ENCODE results near the gene EZH1.
"Not testable (repeated sequence)": the region's sequence is repeated elsewhere in the genome, so short reads cannot be mapped to it uniquely, and the experiment has no call there.

Gene EZH1

DNA sequence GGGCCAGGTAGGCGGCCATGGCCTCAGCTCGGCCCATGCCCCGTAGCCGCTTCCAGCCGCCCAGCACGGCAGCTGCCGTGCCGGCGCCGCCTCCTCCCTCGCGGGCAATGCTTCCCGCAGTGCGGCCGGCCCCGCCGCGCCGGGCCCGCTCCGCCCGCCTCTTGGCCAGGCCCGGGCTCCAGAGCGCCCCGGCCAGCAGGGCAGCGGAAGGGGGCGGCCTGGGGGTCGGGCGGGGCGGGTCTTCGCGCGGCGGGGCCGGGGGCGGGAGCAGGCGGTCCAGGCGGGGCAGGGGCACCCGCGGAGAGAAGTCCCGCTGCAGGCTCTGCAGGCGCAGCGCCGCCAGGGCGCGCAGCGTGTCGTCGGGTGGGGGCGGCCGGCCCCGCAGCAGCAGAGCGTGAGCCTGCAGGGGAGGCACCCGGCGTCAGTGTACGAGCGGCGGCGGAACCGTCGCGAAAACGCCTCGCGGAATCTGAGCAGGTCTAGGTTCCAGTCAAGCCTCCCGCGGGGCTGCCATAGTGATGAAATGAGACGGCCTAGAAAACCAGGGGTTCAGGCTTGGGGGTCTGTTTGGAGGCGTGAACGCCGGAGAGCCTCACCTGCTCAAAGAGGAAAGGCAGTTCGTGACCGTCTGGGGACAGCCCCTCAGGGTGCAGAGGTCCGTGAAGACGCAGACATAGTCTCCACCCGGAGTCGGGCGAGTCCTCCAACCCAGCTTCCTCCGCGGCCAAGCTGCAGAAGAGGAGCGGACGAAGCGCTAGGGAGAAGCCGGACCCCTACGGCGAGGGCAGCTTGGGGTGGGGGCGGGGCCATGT, 74.7 kb downstream of the EZH1 start:
- Histone ChIP-seq H3K27me3 (ENCODE audit: control insufficient read depth in 1 of 2, insufficient read depth in 2 of 2, low read length in 2 of 2) (no peaks in the 10 kb centered on the region), H3K4me3 (ENCODE audit: low read depth in 1 of 2, low read length in 2 of 2) (peak overlapping the region; percentile 29 to 50), H3K4me1 (ENCODE audit: control insufficient read depth in 1 of 2, insufficient read depth in 2 of 2, low read length in 2 of 2) (peaks cover 21 to 31% of the 10 kb centered on the region in 2 donors), H3K9me3 (ENCODE audit: control insufficient read depth in 1 of 2, low read length in 2 of 2) (no peaks in the 10 kb centered on the region), H3K9ac (ENCODE audit: low read depth in 1 of 2, low read length in 2 of 2) (no peak overlapping the region), H3K27ac (ENCODE audit: low read depth, low read length) (no peak overlapping the region), H3K36me3 (ENCODE audit: control insufficient read depth in 1 of 2, insufficient read depth in 2 of 2, low read length in 2 of 2) (peaks cover 17 to 35% of the 10 kb centered on the region in 2 donors)

DNA sequence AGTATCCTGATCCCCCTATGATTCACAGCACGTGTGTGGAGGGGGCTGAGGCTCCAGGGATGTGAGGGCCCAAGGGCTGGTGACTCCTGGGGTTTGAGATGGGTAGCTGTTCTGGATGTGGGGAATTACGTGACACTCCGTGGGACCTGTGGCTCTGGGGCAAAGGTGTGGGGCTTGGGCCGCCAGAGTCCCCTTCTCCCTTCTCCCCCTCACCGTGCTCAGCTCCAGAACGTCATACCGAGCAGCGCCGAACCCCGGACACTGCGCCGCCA, 75.2 kb downstream of the EZH1 start:
- H3K4me1 ChIP-seq (ENCODE audit: control insufficient read depth in 1 of 2, insufficient read depth in 2 of 2, low read length in 2 of 2): peaks cover 16 to 25% of the 10 kb centered on the region in 2 donors
- no peaks in the 10 kb centered on the region for H3K9me3 ChIP-seq (ENCODE audit: control insufficient read depth in 1 of 2, low read length in 2 of 2)
- H3K4me3 ChIP-seq (ENCODE audit: low read depth in 1 of 2, low read length in 2 of 2): peak overlapping the region in 1 of 2 donors; percentile 28
- H3K36me3 ChIP-seq (ENCODE audit: control insufficient read depth in 1 of 2, insufficient read depth in 2 of 2, low read length in 2 of 2): peaks cover 17 to 35% of the 10 kb centered on the region in 2 donors
- no peak overlapping the region for H3K9ac ChIP-seq (ENCODE audit: low read depth in 1 of 2, low read length in 2 of 2)
- H3K27me3 ChIP-seq (ENCODE audit: control insufficient read depth in 1 of 2, insufficient read depth in 2 of 2, low read length in 2 of 2): no peaks in the 10 kb centered on the region
- no peak overlapping the region for H3K27ac ChIP-seq (ENCODE audit: low read depth, low read length)

DNA sequence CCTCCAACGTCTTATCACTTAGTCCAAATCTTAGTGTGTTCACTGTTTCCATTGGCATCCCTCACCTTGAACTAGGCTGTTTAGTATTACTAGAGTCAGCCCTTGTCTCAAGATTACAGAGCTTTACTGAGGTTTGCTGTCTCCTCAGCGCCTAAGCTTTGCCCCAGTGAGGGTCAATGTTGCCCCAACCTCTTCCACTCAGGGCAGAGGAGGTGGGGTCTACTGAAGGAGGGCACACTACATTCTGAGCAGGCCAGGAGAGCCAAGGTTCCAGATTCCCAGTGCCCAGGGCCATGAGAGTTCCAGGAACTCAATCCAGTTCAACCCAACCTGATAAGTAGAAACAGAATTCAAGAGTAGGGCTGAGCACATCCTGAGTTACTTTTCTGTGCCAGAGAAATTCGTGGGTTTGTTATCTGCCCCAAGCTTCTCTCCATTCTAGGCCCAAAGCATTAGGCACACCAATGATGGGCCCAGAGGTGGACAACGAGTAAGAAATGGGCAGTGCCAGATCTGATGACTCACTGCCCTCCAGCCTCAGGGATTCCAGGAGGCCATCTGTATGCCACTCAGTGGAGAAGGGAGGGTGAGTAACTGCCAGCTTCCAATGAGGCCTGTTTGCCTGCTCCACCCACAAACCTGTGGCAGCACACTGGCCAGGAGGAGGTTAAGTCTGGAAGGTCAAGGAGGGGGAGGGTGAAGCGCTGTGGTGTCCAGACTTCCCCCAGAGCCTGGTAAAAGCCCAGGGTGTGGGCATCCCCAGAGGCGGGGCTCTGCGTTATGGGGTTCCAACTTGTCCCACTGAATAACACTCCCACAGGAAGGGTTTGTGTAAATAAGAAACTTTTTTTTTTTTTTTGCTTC, 77.5 kb downstream of the EZH1 start:
- H3K27me3 ChIP-seq (ENCODE audit: control insufficient read depth in 1 of 2, insufficient read depth in 2 of 2, low read length in 2 of 2): no peaks in the 10 kb centered on the region
- peaks cover 9 to 14% of the 10 kb centered on the region in 2 donors for H3K4me1 ChIP-seq (ENCODE audit: control insufficient read depth in 1 of 2, insufficient read depth in 2 of 2, low read length in 2 of 2)
- peaks cover 17 to 33% of the 10 kb centered on the region in 2 donors for H3K36me3 ChIP-seq (ENCODE audit: control insufficient read depth in 1 of 2, insufficient read depth in 2 of 2, low read length in 2 of 2)
- peak overlapping the region; percentile 38 for H3K27ac ChIP-seq (ENCODE audit: low read depth, low read length)
- H3K9ac ChIP-seq (ENCODE audit: low read depth in 1 of 2, low read length in 2 of 2): peak overlapping the region in 1 of 2 donors; percentile 12
- H3K4me3 ChIP-seq (ENCODE audit: low read depth in 1 of 2, low read length in 2 of 2): no peak overlapping the region
- H3K9me3 ChIP-seq (ENCODE audit: control insufficient read depth in 1 of 2, low read length in 2 of 2): no peaks in the 10 kb centered on the region

DNA sequence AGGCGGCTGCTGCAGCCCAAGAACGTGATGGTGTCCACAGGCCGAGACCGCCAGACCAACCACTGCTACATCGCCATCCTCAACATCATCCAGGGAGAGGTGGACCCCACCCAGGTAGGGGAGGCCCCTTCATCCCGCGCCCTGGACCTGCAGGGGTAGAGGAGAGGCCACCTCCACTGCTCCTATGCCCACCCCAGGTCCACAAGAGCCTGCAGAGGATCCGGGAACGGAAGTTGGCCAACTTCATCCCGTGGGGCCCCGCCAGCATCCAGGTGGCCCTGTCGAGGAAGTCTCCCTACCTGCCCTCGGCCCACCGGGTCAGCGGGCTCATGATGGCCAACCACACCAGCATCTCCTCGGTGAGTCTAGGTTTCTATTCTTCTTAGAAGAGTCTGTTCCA, 78.7 kb downstream of the EZH1 start:
- H3K36me3 ChIP-seq (ENCODE audit: control insufficient read depth in 1 of 2, insufficient read depth in 2 of 2, low read length in 2 of 2): peaks cover 17 to 22% of the 10 kb centered on the region in 2 donors
- H3K27ac ChIP-seq (ENCODE audit: low read depth, low read length): not testable (repeated sequence)

DNA sequence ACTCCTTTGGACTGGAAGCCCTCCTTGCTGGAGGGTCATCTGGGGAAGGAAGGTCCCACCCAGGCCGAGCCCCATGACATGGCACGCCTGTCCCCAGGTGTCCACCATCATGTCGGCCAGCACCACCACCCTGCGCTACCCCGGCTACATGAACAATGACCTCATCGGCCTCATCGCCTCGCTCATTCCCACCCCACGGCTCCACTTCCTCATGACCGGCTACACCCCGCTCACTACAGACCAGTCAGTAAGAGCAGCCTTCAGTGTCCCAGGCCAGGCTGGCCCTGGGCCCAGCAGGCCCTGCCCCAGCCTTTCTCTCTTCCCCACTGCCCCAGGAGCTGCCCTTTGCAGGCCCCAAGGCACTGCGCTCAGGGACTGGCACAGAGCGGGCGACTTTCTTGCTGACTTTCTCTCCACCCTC, 79.2 kb downstream of the EZH1 start:
- no peak overlapping the region for H3K9ac ChIP-seq (ENCODE audit: low read depth in 1 of 2, low read length in 2 of 2)
- H3K4me3 ChIP-seq (ENCODE audit: low read depth in 1 of 2, low read length in 2 of 2): no peak overlapping the region
- H3K27me3 ChIP-seq (ENCODE audit: control insufficient read depth in 1 of 2, insufficient read depth in 2 of 2, low read length in 2 of 2): no peaks in the 10 kb centered on the region
- H3K4me1 ChIP-seq (ENCODE audit: control insufficient read depth in 1 of 2, insufficient read depth in 2 of 2, low read length in 2 of 2): peaks cover 12 to 18% of the 10 kb centered on the region in 2 donors
- no peaks in the 10 kb centered on the region for H3K9me3 ChIP-seq (ENCODE audit: control insufficient read depth in 1 of 2, low read length in 2 of 2)
- H3K27ac ChIP-seq (ENCODE audit: low read depth, low read length): no peak overlapping the region
- peaks cover 17 to 18% of the 10 kb centered on the region in 2 donors for H3K36me3 ChIP-seq (ENCODE audit: control insufficient read depth in 1 of 2, insufficient read depth in 2 of 2, low read length in 2 of 2)

More for the DNA sequence above, 78.7 kb downstream of the EZH1 start:
- not testable (repeated sequence) for H3K9me3 ChIP-seq (ENCODE audit: control insufficient read depth in 1 of 2, low read length in 2 of 2); H3K9ac ChIP-seq (ENCODE audit: low read depth in 1 of 2, low read length in 2 of 2); H3K27me3 ChIP-seq (ENCODE audit: control insufficient read depth in 1 of 2, insufficient read depth in 2 of 2, low read length in 2 of 2); H3K4me3 ChIP-seq (ENCODE audit: low read depth in 1 of 2, low read length in 2 of 2)
- H3K4me1 ChIP-seq (ENCODE audit: control insufficient read depth in 1 of 2, insufficient read depth in 2 of 2, low read length in 2 of 2): peaks cover 9 to 14% of the 10 kb centered on the region in 2 donors

DNA sequence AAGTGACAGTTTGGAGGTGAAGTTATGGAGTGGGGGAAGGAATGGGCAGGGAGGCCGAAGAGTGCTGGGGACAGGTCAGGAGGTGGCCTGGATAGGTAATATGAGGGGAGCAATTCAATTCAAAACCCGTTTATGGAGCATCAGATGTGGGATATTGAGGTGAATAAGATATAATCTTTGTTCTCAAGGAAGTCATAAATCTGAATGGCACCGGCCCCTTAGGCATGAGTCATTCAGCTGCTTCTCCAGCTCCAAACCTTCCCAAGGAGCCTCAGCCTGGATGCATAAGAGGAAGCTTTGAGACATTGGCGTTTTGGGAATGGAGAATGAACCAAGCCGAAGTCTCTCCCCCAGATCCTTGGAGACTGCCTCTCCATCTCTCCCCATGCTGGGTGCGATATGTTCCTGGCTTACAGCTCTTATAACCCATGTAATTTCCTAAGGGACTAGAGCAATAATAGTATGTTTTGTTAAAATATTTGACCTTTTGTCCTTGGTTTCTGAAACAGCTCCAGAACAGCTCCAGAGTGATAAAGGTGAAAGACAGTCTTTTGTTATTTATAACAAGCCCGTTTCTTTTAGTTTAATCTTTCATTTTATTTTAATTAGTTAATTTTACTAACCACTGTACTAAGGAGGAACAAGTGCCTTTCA, 84.0 kb downstream of the EZH1 start:
- Histone ChIP-seq H3K4me1 (ENCODE audit: control insufficient read depth in 1 of 2, insufficient read depth in 2 of 2, low read length in 2 of 2) (peaks cover 10 to 19% of the 10 kb centered on the region in 2 donors), H3K9ac (ENCODE audit: low read depth in 1 of 2, low read length in 2 of 2) (no peak overlapping the region), H3K4me3 (ENCODE audit: low read depth in 1 of 2, low read length in 2 of 2) (no peak overlapping the region), H3K27me3 (ENCODE audit: control insufficient read depth in 1 of 2, insufficient read depth in 2 of 2, low read length in 2 of 2) (no peaks in the 10 kb centered on the region), H3K27ac (ENCODE audit: low read depth, low read length) (no peak overlapping the region), H3K36me3 (ENCODE audit: control insufficient read depth in 1 of 2, insufficient read depth in 2 of 2, low read length in 2 of 2) (peaks cover 0 to 4% of the 10 kb centered on the region in 2 donors), H3K9me3 (ENCODE audit: control insufficient read depth in 1 of 2, low read length in 2 of 2) (no peaks in the 10 kb centered on the region)

DNA sequence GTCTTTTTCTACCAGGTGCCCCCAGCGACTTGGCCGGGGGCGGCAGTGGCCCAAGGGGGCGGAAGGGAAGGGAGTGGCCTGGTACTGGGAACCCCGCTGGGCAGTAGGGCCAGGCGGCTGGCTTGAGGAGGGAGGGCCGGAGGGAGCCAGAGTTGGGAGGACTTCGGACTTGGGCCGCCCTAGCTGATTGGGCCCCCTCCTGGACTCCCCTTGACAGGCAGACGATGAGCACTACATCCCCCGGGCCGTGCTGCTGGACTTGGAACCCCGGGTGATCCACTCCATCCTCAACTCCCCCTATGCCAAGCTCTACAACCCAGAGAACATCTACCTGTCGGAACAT, 84.9 kb downstream of the EZH1 start:
- H3K36me3 ChIP-seq (ENCODE audit: control insufficient read depth in 1 of 2, insufficient read depth in 2 of 2, low read length in 2 of 2); H3K9me3 ChIP-seq (ENCODE audit: control insufficient read depth in 1 of 2, low read length in 2 of 2); H3K27me3 ChIP-seq (ENCODE audit: control insufficient read depth in 1 of 2, insufficient read depth in 2 of 2, low read length in 2 of 2); H3K27ac ChIP-seq (ENCODE audit: low read depth, low read length): not testable (repeated sequence)
- H3K9ac ChIP-seq (ENCODE audit: low read depth in 1 of 2, low read length in 2 of 2): peak overlapping the region in 1 of 2 donors; percentile 60
- peak overlapping the region in 1 of 2 donors; percentile 74 for H3K4me3 ChIP-seq (ENCODE audit: low read depth in 1 of 2, low read length in 2 of 2)
- peaks cover 10 to 23% of the 10 kb centered on the region in 2 donors for H3K4me1 ChIP-seq (ENCODE audit: control insufficient read depth in 1 of 2, insufficient read depth in 2 of 2, low read length in 2 of 2)

DNA sequence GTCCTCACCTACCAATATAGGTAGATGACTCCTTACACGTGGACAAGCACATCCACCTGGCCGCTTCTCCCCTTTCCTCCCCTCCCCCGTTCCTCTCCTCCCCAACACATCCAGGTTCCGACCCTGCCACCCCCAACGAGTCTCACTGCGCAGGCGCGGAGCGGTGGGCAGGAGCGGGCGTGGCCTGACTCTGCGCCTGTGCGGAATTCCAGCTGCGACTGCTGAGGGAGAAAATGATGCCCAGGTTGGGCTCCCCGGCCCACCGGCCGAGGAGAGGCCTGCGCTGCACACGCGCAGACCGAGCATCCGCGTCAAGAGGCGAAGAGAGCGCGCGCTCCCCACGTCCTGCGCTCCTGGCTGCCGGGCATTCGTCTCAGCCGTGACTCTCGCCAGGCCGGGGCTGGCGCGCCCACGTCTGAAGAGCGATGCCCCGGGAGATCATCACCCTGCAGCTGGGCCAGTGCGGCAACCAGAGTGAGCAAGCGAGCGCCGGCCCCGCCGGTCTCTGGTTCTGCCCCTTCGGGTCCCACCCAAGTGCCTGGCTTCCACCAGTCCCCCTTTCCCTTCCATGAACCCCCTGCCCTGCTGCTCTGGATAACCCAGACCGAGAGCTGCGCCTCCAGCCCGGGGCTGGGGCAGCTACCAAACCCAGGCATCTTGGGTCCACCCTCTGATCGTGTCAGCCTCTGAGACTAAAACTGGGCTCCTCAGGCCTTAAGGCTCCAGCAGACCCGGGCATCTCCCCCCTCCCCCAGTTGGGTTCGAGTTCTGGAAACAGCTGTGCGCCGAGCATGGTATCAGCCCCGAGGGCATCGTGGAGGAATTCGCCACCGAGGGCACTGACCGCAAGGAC, 85.5 kb downstream of the EZH1 start, which contains the start of gene TUBG2:
Gene TUBG2, plus strand, starts transcription at position 206 of the 853 bp plus-strand sequence. Its CDS starts 220 bp downstream, at position 426.
- H3K9me3 ChIP-seq (ENCODE audit: control insufficient read depth in 1 of 2, low read length in 2 of 2): no peaks in the 10 kb centered on the region
- H3K4me3 ChIP-seq (ENCODE audit: low read depth in 1 of 2, low read length in 2 of 2): peak within 1 kb of the TSS; percentile 74 to 78
- no peak within 1 kb of the TSS for H3K27ac ChIP-seq (ENCODE audit: low read depth, low read length)
- H3K36me3 ChIP-seq (ENCODE audit: control insufficient read depth in 1 of 2, insufficient read depth in 2 of 2, low read length in 2 of 2): no peaks in the 10 kb centered on the region
- peaks cover 10 to 23% of the 10 kb centered on the region in 2 donors for H3K4me1 ChIP-seq (ENCODE audit: control insufficient read depth in 1 of 2, insufficient read depth in 2 of 2, low read length in 2 of 2)
- peak within 1 kb of the TSS; percentile 60 to 61 for H3K9ac ChIP-seq (ENCODE audit: low read depth in 1 of 2, low read length in 2 of 2)
- H3K27me3 ChIP-seq (ENCODE audit: control insufficient read depth in 1 of 2, insufficient read depth in 2 of 2, low read length in 2 of 2): no peaks in the 10 kb centered on the region

DNA sequence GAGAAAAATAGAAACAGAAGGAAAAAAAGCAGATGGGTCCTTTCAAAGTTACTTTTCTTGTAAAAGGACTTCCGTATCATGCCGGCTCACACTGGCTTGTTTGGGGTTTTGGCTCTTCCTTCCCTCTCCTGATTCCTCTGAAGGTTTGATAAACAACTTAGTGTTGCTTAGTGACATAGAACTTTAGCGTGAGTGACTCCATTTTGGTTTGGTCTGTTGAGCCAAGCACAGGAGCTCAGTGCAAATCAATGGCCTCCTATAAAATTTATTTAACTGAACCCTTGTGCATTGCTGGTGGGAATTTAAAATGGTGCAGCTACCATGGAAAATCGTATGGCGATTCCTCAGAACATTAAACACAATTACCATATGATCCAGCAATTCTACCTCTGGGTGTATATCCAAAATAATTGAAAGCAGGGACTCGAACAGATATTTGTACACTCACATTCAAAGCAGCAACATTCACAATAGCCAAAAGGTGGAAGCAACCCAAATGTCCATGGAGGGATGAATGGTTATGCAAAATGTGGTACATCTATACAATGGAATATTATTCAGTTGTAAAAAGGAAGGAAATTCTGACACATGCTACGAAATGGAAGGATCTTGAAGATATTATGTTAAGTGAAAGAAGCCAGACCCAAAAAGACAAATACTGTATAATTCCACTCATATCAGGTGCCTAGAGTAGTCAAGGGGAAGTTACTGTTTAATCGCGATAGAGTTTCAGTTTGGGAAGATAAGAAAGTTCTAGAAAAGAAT, 86.8 kb downstream of the EZH1 start:
- H3K27me3 ChIP-seq (ENCODE audit: control insufficient read depth in 1 of 2, insufficient read depth in 2 of 2, low read length in 2 of 2): peaks cover 0 to 5% of the 10 kb centered on the region in 2 donors
- no peaks in the 10 kb centered on the region for H3K9me3 ChIP-seq (ENCODE audit: control insufficient read depth in 1 of 2, low read length in 2 of 2)
- H3K4me1 ChIP-seq (ENCODE audit: control insufficient read depth in 1 of 2, insufficient read depth in 2 of 2, low read length in 2 of 2): peaks cover 10 to 29% of the 10 kb centered on the region in 2 donors
- no peaks in the 10 kb centered on the region for H3K36me3 ChIP-seq (ENCODE audit: control insufficient read depth in 1 of 2, insufficient read depth in 2 of 2, low read length in 2 of 2)
- H3K27ac ChIP-seq (ENCODE audit: low read depth, low read length): no peak overlapping the region
- no peak overlapping the region for H3K9ac ChIP-seq (ENCODE audit: low read depth in 1 of 2, low read length in 2 of 2)
- H3K4me3 ChIP-seq (ENCODE audit: low read depth in 1 of 2, low read length in 2 of 2): no peak overlapping the region
